Stimulated activated CD4-positive, alpha-beta T cell treated with anti-CD3 and anti-CD28 coated beads, Interleukin-4, amount 100 ng/mL, for 1 hour (primary cell): ENCODE results near the gene DHRSX.
"Not testable (repeated sequence)": the region's sequence is repeated elsewhere in the genome, so short reads cannot be mapped to it uniquely, and the experiment has no call there.

Experiments
- DNase-seq: peaks from one replicate; pipeline ENCODE4 v3.0.0-alpha.2; 2020

Gene DHRSX

GRCh38 chrX:2500803-2501558 is at the start of gene DHRSX, which contains the start of gene ZBED1:
Gene DHRSX, minus strand, starts transcription at chrX:2500976. Its CDS starts 51 bp downstream, at chrX:2500925.
Gene ZBED1, minus strand, starts transcription at chrX:2500976. Its CDS starts 10,257 bp downstream, at chrX:2490719.
- DNase-seq = peak; percentile 60

GRCh38 chrX:2549876-2550275 is 49.1 kb upstream of the DHRSX start:
- DNase-seq = no peak

GRCh38 chrX:2548711-2549423 is 48.1 kb upstream of the DHRSX start:
- no peak for DNase-seq

GRCh38 chrX:2547736-2548135 is 47.0 kb upstream of the DHRSX start:
- DNase-seq = no peak

GRCh38 chrX:2546496-2546895 is 45.7 kb upstream of the DHRSX start:
- no peak for DNase-seq

GRCh38 chrX:2545144-2545543 is 44.4 kb upstream of the DHRSX start:
- no peak for DNase-seq

- no peak for DNase-seq
Measured at GRCh38 chrX:2542826-2543521, 42.2 kb upstream of the DHRSX start.

- no peak for DNase-seq
Measured at GRCh38 chrX:2541603-2542002, 40.8 kb upstream of the DHRSX start.

- no peak for DNase-seq
Measured at GRCh38 chrX:2540426-2540947, 39.7 kb upstream of the DHRSX start.

- DNase-seq = no peak
Measured at GRCh38 chrX:2539586-2539985, 38.8 kb upstream of the DHRSX start.

- DNase-seq = no peak
Measured at GRCh38 chrX:2538031-2538757, 37.4 kb upstream of the DHRSX start.

GRCh38 chrX:2536974-2537373 is 36.2 kb upstream of the DHRSX start:
- DNase-seq = no peak

- no peak for DNase-seq
Measured at GRCh38 chrX:2536141-2536540, 35.4 kb upstream of the DHRSX start.

GRCh38 chrX:2534261-2535021 is 33.7 kb upstream of the DHRSX start:
- DNase-seq = not testable (repeated sequence)

GRCh38 chrX:2533424-2533823 is 32.6 kb upstream of the DHRSX start:
- no peak for DNase-seq

GRCh38 chrX:2526390-2526789 is 25.6 kb upstream of the DHRSX start:
- DNase-seq = no peak

- DNase-seq = no peak
Measured at GRCh38 chrX:2523911-2524310, 23.1 kb upstream of the DHRSX start.

- DNase-seq = no peak
Measured at GRCh38 chrX:2521927-2522386, 21.2 kb upstream of the DHRSX start.

GRCh38 chrX:2521092-2521926 is 20.5 kb upstream of the DHRSX start:
- DNase-seq = no peak

- DNase-seq = no peak
Measured at GRCh38 chrX:2520539-2520938, 19.8 kb upstream of the DHRSX start.

GRCh38 chrX:2519638-2520037 is 18.9 kb upstream of the DHRSX start:
- DNase-seq = not testable (repeated sequence)
